Panc1 (cell line): ENCODE measurements around the gene CACNA1E. TPM values are rescaled to one million over a fixed set of nuclear protein-coding genes. Genes with fewer than 3 reads are reported as not detected.

Source experiments
- ATAC-seq: fragments of 200-7000 bp; cut with Tn5 transposase; 2 replicates; pipeline ENCODE4 v1.9.1; 2020; ENCODE audit warnings: mild to moderate bottlenecking, moderate library complexity
- BruUV-seq: library from RNA; stranded (reverse); fragments of 400-500 nt; replicated peaks from 2 replicates; lab custom pipeline; 2021; lab: Mats Ljungman, UMichigan
- CTCF ChIA-PET: fragments of 300-600 bp; sonication (Branson Sonifier 250); formaldehyde crosslinking; loops from one replicate; lab custom pipeline; 2022; ENCODE audit warnings: antibody characterized with exemption; lab: Charles Lee
- POLR2A ChIA-PET: fragments of 300-600 bp; sonication (Branson Sonifier 250); formaldehyde crosslinking; loops from one replicate; lab custom pipeline; 2022; ENCODE audit warnings: antibody characterized with exemption; lab: Charles Lee
- DNase-seq: peaks from one replicate; pipeline ENCODE4 v3.0.0-alpha.2; 2010; ENCODE audit warnings: low read depth, low spot score
- H3K27ac ChIP-seq: 2 replicates; pipeline ENCODE4 v1.5.1; 2011; ENCODE audit warnings: mild to moderate bottlenecking, low read length, inconsistent platforms
- H3K27me3 ChIP-seq: fragments of 200-500 bp; sonication (Bioruptor generic); 2 replicates; pipeline ENCODE4 v1.6.0; 2014; ENCODE audit warnings: low read length, inconsistent platforms; ENCODE audit not compliant: control insufficient read depth, insufficient read depth
- H3K36me3 ChIP-seq: fragments of 200-500 bp; sonication (Bioruptor generic); 2 replicates; pipeline ENCODE4 v1.5.1; 2014; ENCODE audit warnings: inconsistent platforms, mild to moderate bottlenecking, low read length, moderate library complexity; ENCODE audit not compliant: control insufficient read depth, insufficient read depth
- H3K4me1 ChIP-seq: 2 replicates; pipeline ENCODE4 v1.5.1; 2011; ENCODE audit warnings: inconsistent platforms, mild to moderate bottlenecking, low read length, moderate library complexity; ENCODE audit not compliant: control insufficient read depth, insufficient read depth
- H3K4me3 ChIP-seq, 2 experiments: 2 replicates each; pipeline ENCODE4 v1.5.1; 2011 to 2012; ENCODE audit warnings: low read depth in 2 of 2, low read length in 2 of 2, mild to moderate bottlenecking in 2 of 2, inconsistent platforms in 1 of 2, moderate library complexity in 1 of 2
- H3K9me3 ChIP-seq: fragments of 200-500 bp; sonication (Bioruptor generic); 2 replicates; pipeline ENCODE4 v1.5.1; 2014; ENCODE audit warnings: low read depth, mild to moderate bottlenecking, inconsistent platforms, low read length, moderate library complexity; ENCODE audit not compliant: control insufficient read depth, insufficient read depth
- CTCF ChIP-seq: fragments of 450-650 bp; IDR thresholded peaks from 2 replicates; pipeline ENCODE4 v1.5.1; 2017; ENCODE audit warnings: mild to moderate bottlenecking
- POLR2AphosphoS5 ChIP-seq: IDR thresholded peaks from 2 replicates; pipeline ENCODE4 v1.6.1; 2012; ENCODE audit warnings: mild to moderate bottlenecking, low read depth, low read length, moderate library complexity
- REST ChIP-seq, 2 experiments: IDR thresholded peaks; 2 replicates each; pipeline ENCODE4 v1.6.1; 2011 to 2012; ENCODE audit warnings: low read depth in 2 of 2, control low read depth in 1 of 2, low read length in 1 of 2, mild to moderate bottlenecking in 1 of 2, moderate library complexity in 1 of 2; ENCODE audit not compliant: insufficient read depth in 1 of 2
- SIN3A ChIP-seq: IDR thresholded peaks from 2 replicates; pipeline ENCODE4 v1.6.1; 2012; ENCODE audit warnings: low read depth, mild to moderate bottlenecking, low read length, moderate library complexity, borderline replicate concordance; ENCODE audit not compliant: insufficient read depth
- TCF7L2 ChIP-seq: IDR thresholded peaks from 2 replicates; pipeline ENCODE4 v1.6.1; 2011; ENCODE audit warnings: mild to moderate bottlenecking, low read depth, low read length, inconsistent platforms
- in situ Hi-C: cut with HindIII; loops from 2 replicates; pipeline ENCODE4 v1.10.0; 2016; ENCODE audit warnings: low sequenced_read_pairs, low pct_unique_long_range_greater_than_20kb
- intact Hi-C: fragments of 100-400 bp; cut with micrococcal nuclease; formaldehyde crosslinking; loops from one replicate; pipeline ENCODE4 v1.10.0; 2022; ENCODE audit not compliant: unreplicated experiment
- total RNA-seq: library from RNA; stranded (reverse); gene quantifications from one replicate; pipeline ENCODE4 v1.2.1, GENCODE V29; 2021; ENCODE audit not compliant: unreplicated experiment

Gene CACNA1E
- total RNA-seq, 1 experiment from 2014 or later: not detected

- H3K4me3 ChIP-seq: no peak overlapping the region
- no peaks in the 10 kb centered on the region for H3K9me3 ChIP-seq
- intact Hi-C loops: no loop called here
- in situ Hi-C loops: no loop called here
- DNase-seq (no peak), ATAC-seq (no peak)
- TF ChIP-seq SIN3A (no peak), REST (IDR thresholded peaks at IDR 0.05; ENCODE audit: insufficient read depth in 1 of 2, low read depth in 2 of 2, low read length in 1 of 2) (no peak), CTCF (no peak), POLR2AphosphoS5 (no peak), TCF7L2 (no peak)
- H3K27me3 ChIP-seq: no peaks in the 10 kb centered on the region; the same call in 1 of the 2 replicates
- no peaks in the 10 kb centered on the region for H3K36me3 ChIP-seq
- ChIA-PET POLR2A (no interaction called here), CTCF (no interaction called here)
- BruUV-seq: no TSS peak
- H3K27ac ChIP-seq: no peak overlapping the region
- H3K4me1 ChIP-seq: no peaks in the 10 kb centered on the region
Observed at GRCh38 chr1:181603735-181604410, 120.6 kb downstream of the CACNA1E start.

- DNase-seq: no peak
- Histone ChIP-seq H3K36me3 (no peaks in the 10 kb centered on the region), H3K27me3 (no peaks in the 10 kb centered on the region; the same call in 1 of the 2 replicates), H3K9me3 (no peaks in the 10 kb centered on the region), H3K4me1 (no peaks in the 10 kb centered on the region), H3K27ac (no peak overlapping the region), H3K4me3 (no peak overlapping the region)
- TF ChIP-seq CTCF (no peak), POLR2AphosphoS5 (no peak), SIN3A (no peak), TCF7L2 (no peak), REST (IDR thresholded peaks at IDR 0.05; ENCODE audit: insufficient read depth in 1 of 2, low read depth in 2 of 2, low read length in 1 of 2) (no peak)
- POLR2A ChIA-PET: interaction anchor here (0.7 kb wide), 1 partner anchor 244 kb away, joined by 3 read pairs; no protein-coding TSS in a partner anchor
- intact Hi-C loops: no loop called here
- no TSS peak for BruUV-seq
- CTCF ChIA-PET: no interaction called here
- in situ Hi-C loops: no loop called here
- no peak for ATAC-seq
Observed at GRCh38 chr1:181604482-181605249, 121.3 kb downstream of the CACNA1E start.
